ENCODE results near the gene UBXN10.

UBXN10 gene

GRCh38 chr1:20151906-20152598 lies 33.8 kb upstream of the UBXN10 start:
- DNase-seq (ENCODE audit: low spot score) = peak; percentile 68

- DNase-seq (ENCODE audit: low spot score) = no peak
Measured at GRCh38 chr1:20152599-20152930, 33.3 kb upstream of the UBXN10 start.

GRCh38 chr1:20153000-20153418 lies 32.9 kb upstream of the UBXN10 start:
- DNase-seq (ENCODE audit: low spot score) = no peak

GRCh38 chr1:20154301-20154831 lies 31.5 kb upstream of the UBXN10 start:
- DNase-seq (ENCODE audit: low spot score) = no peak

GRCh38 chr1:20158358-20159070 lies 27.4 kb upstream of the UBXN10 start:
- no peak for DNase-seq (ENCODE audit: low spot score)

GRCh38 chr1:20160034-20160433 lies 25.9 kb upstream of the UBXN10 start:
- no peak for DNase-seq (ENCODE audit: low spot score)

- DNase-seq (ENCODE audit: low spot score) = peak; percentile 85
Measured at GRCh38 chr1:20164694-20165202, 21.1 kb upstream of the UBXN10 start.

GRCh38 chr1:20165522-20165951 lies 20.4 kb upstream of the UBXN10 start:
- no peak for DNase-seq (ENCODE audit: low spot score)

- DNase-seq (ENCODE audit: low spot score) = no peak
Measured at GRCh38 chr1:20166051-20166450, 19.8 kb upstream of the UBXN10 start.

GRCh38 chr1:20167126-20167525 lies 18.8 kb upstream of the UBXN10 start:
- no peak for DNase-seq (ENCODE audit: low spot score)

- no peak for DNase-seq (ENCODE audit: low spot score)
Measured at GRCh38 chr1:20168564-20169491, 17.1 kb upstream of the UBXN10 start.

GRCh38 chr1:20169932-20170331 lies 16.0 kb upstream of the UBXN10 start:
- no peak for DNase-seq (ENCODE audit: low spot score)

- no peak for DNase-seq (ENCODE audit: low spot score)
Measured at GRCh38 chr1:20172033-20172590, 13.8 kb upstream of the UBXN10 start.

- no peak for DNase-seq (ENCODE audit: low spot score)
Measured at GRCh38 chr1:20174937-20175666, 10.8 kb upstream of the UBXN10 start.

GRCh38 chr1:20178634-20179370 lies 7.1 kb upstream of the UBXN10 start:
- DNase-seq (ENCODE audit: low spot score) = no peak

- DNase-seq (ENCODE audit: low spot score) = no peak
Measured at GRCh38 chr1:20179371-20180128, 6.3 kb upstream of the UBXN10 start.

GRCh38 chr1:20180129-20180843 lies 5.6 kb upstream of the UBXN10 start:
- no peak for DNase-seq (ENCODE audit: low spot score)

GRCh38 chr1:20180844-20181207 lies 5.1 kb upstream of the UBXN10 start:
- no peak for DNase-seq (ENCODE audit: low spot score)

- DNase-seq (ENCODE audit: low spot score) = no peak
Measured at GRCh38 chr1:20182415-20182814, 3.5 kb upstream of the UBXN10 start.

Measured in kidney capillary endothelial cell (primary cell).